GM23338 (cell line): ENCODE measurements around the gene LRRC28. TPM values are rescaled to one million over a fixed set of nuclear protein-coding genes. Genes with fewer than 3 reads are reported as not detected.

Experiments used
- ATAC-seq: fragments of 200-7000 bp; cut with Tn5 transposase; 3 replicates; pipeline ENCODE4 v1.9.1; 2020
- DNase-seq: peaks from one replicate; pipeline ENCODE4 v3.0.0-alpha.2; 2015; ENCODE audit warnings: low spot score
- H2AFZ ChIP-seq: fragments of 200-600 bp; sonication (generic); 2 replicates; pipeline ENCODE4 v1.8.0; 2016; ENCODE audit warnings: antibody characterized with exemption, mild to moderate bottlenecking, moderate library complexity
- H3F3A ChIP-seq: fragments of 200-600 bp; sonication (generic); replicated peaks from 2 replicates; pipeline ENCODE4 v1.8.0; 2017; ENCODE audit warnings: antibody characterized with exemption, mixed run types, low read depth
- H3K27ac ChIP-seq: fragments of 200-600 bp; sonication (generic); 2 replicates; pipeline ENCODE4 v1.6.1; 2016; ENCODE audit warnings: low read depth
- H3K27me3 ChIP-seq: fragments of 200-600 bp; sonication (generic); 2 replicates; pipeline ENCODE4 v1.8.0; 2016; ENCODE audit warnings: mild to moderate bottlenecking, mixed run types, moderate library complexity; ENCODE audit not compliant: insufficient read depth
- H3K36me3 ChIP-seq: fragments of 200-600 bp; sonication (generic); 2 replicates; pipeline ENCODE4 v1.8.0; 2016; ENCODE audit warnings: mild to moderate bottlenecking; ENCODE audit not compliant: insufficient read depth
- H3K4me1 ChIP-seq: fragments of 200-600 bp; sonication (generic); 2 replicates; pipeline ENCODE4 v1.8.0; 2016; ENCODE audit warnings: mild to moderate bottlenecking, moderate library complexity; ENCODE audit not compliant: insufficient read depth
- H3K4me2 ChIP-seq: fragments of 200-600 bp; sonication (generic); 2 replicates; pipeline ENCODE4 v1.7.1; 2017; ENCODE audit warnings: mixed run types
- H3K4me3 ChIP-seq: fragments of 200-600 bp; sonication (generic); 2 replicates; pipeline ENCODE4 v1.6.1; 2016; ENCODE audit warnings: mixed run types
- H3K79me2 ChIP-seq: fragments of 200-600 bp; sonication (generic); replicated peaks from 2 replicates; pipeline ENCODE4 v1.8.0; 2017; ENCODE audit warnings: mild to moderate bottlenecking; ENCODE audit not compliant: insufficient read depth
- H3K9me2 ChIP-seq: fragments of 200-600 bp; sonication (generic); 2 replicates; pipeline ENCODE4 v1.8.0; 2017; ENCODE audit not compliant: insufficient read depth
- H4K20me1 ChIP-seq: fragments of 200-600 bp; sonication (generic); replicated peaks from 2 replicates; pipeline ENCODE4 v1.8.0; 2017; ENCODE audit warnings: mild to moderate bottlenecking; ENCODE audit not compliant: insufficient read depth
- H3K27ac Mint-ChIP-seq: 2 replicates; pipeline ENCODE4 v1.8.0; 2020; ENCODE audit warnings: inconsistent platforms, mild to moderate bottlenecking, moderate library complexity, mixed read lengths
- H3K27me3 Mint-ChIP-seq: 3 replicates; pipeline ENCODE4 v1.8.0; 2022; ENCODE audit warnings: low read depth, mild to moderate bottlenecking, moderate library complexity, mixed read lengths, inconsistent platforms; ENCODE audit not compliant: insufficient read depth, poor library complexity
- H3K36me3 Mint-ChIP-seq: 3 replicates; pipeline ENCODE4 v1.8.0; 2021; ENCODE audit warnings: low read depth, mild to moderate bottlenecking, inconsistent platforms, moderate library complexity, mixed read lengths
- H3K4me1 Mint-ChIP-seq: 3 replicates; pipeline ENCODE4 v1.8.0; 2020; ENCODE audit warnings: mild to moderate bottlenecking, inconsistent platforms, mixed read lengths
- H3K4me3 Mint-ChIP-seq: 3 replicates; pipeline ENCODE4 v1.8.0; 2021; ENCODE audit warnings: moderate library complexity, mild to moderate bottlenecking, inconsistent platforms, mixed read lengths
- H3K9me3 Mint-ChIP-seq: 3 replicates; pipeline ENCODE4 v1.8.0; 2020; ENCODE audit warnings: moderate library complexity, mild to moderate bottlenecking, inconsistent platforms, mixed read lengths
- CREB1 ChIP-seq: fragments of 250-450 bp; sonication (Bioruptor Pico); IDR thresholded peaks from 2 replicates; pipeline ENCODE4 v1.5.0; 2020; ENCODE audit warnings: low read depth, mild to moderate bottlenecking, moderate library complexity
- EZH2 ChIP-seq: fragments of 200-600 bp; sonication (generic); IDR thresholded peaks from one replicate; pipeline ENCODE4 v1.8.0; 2017; ENCODE audit warnings: antibody characterized with exemption, mild to moderate bottlenecking, low read depth; ENCODE audit not compliant: unreplicated experiment
- EZH2phosphoT487 ChIP-seq: fragments of 200-600 bp; sonication (generic); IDR thresholded peaks from one replicate; pipeline ENCODE4 v1.8.1; 2018; ENCODE audit warnings: antibody characterized with exemption; ENCODE audit not compliant: unreplicated experiment
- NANOG ChIP-seq: IDR thresholded peaks from 2 replicates; pipeline ENCODE4 v1.6.1; 2016; ENCODE audit warnings: antibody characterized with exemption, borderline replicate concordance
- ZNF331 ChIP-seq: fragments of 250-450 bp; sonication (Bioruptor Pico); IDR thresholded peaks from 2 replicates; pipeline ENCODE4 v1.5.0; 2020; ENCODE audit warnings: low read depth, mild to moderate bottlenecking, moderate library complexity
- polyA plus RNA-seq: library from polyadenylated mRNA; unstranded; fragments of >200 nt; fragmentation: Nextera tagmentation; extraction: Ambion mirVana; gene quantifications from 2 replicates; pipeline ENCODE4 v1.2.1, GENCODE V29; 2016
- total RNA-seq: library from RNA; depleted of rRNA; stranded (reverse); fragments of >200 nt; shearing (Covaris generic); gene quantifications from 2 replicates; pipeline ENCODE4 v1.2.3, GENCODE V29; 2014
- TF ChIP-seq, protein P1 (sequence below), 2 experiments: fragments of 200-600 bp in 1 of 2; sonication (generic) in 1 of 2; conservative IDR thresholded peaks; 2 replicates each; pipeline versions ENCODE4 v1.5.1 to v1.6.1; 2016 to 2017; ENCODE audit warnings: antibody characterized with exemption in 2 of 2, low read depth in 2 of 2, mild to moderate bottlenecking in 2 of 2, moderate library complexity in 1 of 2
- TF ChIP-seq, protein P2 (sequence below): IDR thresholded peaks from 2 replicates; pipeline ENCODE4 v1.6.1; 2016; ENCODE audit warnings: antibody characterized with exemption
- TF ChIP-seq, protein P3 (sequence below): IDR thresholded peaks from one replicate; pipeline ENCODE4 v1.6.1; 2018; ENCODE audit warnings: antibody characterized with exemption; ENCODE audit not compliant: unreplicated experiment

The LRRC28 gene
- total and polyA plus RNA-seq, 2 experiments from 2014 or later: 12.9 to 28.4 TPM

DNA sequence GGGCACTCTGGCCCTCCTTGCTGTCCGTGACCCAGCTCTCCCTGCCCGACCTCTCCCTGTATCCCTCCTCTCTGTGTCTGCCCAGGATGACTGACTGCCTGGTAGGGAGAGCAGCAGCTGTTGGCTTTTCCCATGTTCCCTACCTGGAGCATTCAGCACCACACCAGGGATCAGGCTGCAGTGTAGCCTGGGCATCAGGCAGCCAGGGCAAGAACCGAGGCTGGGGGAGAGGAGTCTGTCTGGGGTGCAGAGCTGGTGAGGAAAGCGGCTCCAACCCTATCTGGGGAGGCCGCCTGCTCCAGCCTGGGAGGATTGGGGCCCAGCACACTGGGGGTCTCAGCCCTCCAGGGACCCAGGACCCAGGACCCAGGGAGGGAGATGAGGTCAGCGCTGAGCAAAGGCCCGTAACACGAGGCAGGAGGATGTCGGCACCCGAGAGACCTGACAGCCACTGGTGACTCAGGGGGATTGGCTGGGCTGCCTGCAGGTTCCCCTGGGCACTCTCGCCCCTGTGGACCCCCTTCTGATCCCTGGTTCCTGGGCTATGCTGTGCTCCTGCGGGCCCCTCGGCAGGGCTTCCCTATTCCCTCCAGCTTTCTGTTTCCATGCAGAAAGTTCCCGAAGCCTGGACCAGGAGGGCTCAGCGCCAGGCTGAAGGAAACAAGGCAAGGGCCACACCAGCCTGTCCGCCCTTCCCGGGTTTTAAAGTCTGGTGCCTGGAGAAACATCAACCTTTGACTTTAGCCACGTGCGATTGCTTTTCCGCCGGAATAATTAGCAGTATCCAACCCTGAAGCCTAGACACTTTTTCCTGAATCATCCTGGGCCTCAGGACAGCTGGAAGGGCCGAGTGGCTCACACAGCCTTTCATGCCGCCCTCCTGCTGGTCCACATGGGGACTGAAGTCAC, 186.3 kb downstream of the LRRC28 start (continued):
- TF ChIP-seq EZH2phosphoT487 (no peak), CREB1 (CRISPR knock-in tag) (no peak), NANOG (no peak), EZH2 (no peak), ZNF331 (CRISPR knock-in tag) (no peak)
- TF ChIP-seq, protein P1, sequence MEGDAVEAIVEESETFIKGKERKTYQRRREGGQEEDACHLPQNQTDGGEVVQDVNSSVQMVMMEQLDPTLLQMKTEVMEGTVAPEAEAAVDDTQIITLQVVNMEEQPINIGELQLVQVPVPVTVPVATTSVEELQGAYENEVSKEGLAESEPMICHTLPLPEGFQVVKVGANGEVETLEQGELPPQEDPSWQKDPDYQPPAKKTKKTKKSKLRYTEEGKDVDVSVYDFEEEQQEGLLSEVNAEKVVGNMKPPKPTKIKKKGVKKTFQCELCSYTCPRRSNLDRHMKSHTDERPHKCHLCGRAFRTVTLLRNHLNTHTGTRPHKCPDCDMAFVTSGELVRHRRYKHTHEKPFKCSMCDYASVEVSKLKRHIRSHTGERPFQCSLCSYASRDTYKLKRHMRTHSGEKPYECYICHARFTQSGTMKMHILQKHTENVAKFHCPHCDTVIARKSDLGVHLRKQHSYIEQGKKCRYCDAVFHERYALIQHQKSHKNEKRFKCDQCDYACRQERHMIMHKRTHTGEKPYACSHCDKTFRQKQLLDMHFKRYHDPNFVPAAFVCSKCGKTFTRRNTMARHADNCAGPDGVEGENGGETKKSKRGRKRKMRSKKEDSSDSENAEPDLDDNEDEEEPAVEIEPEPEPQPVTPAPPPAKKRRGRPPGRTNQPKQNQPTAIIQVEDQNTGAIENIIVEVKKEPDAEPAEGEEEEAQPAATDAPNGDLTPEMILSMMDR (conservative IDR thresholded peaks at IDR 0.05; ENCODE audit: low read depth in 2 of 2): no peak

DNA sequence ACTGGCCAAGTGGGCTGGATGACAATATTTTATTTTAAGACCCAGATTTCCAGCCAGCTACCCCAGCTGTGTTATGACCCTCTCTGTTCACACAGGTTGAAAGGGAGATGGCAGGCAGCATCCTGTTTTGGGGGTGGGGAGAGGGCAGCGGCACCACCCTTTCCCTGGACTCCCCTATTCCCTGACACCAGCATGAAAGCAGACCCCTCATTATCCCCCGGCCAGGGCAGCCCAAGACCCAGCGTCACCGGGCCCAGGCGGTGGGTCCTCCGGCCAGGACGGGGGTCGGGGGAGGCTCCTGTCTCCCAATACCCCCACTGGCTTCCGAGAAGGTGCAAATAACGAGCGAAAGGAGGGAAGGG, 186.9 kb downstream of the LRRC28 start:
- Histone ChIP-seq H3K36me3 (no peaks in the 10 kb centered on the region), H3K4me1 (0 out of 2 replicates have a peak, but pooled peaks cover 10% of the 10 kb centered on the region), H3K4me2 (peak overlapping the region; percentile 49; the same call in 1 of the 2 replicates), H3K4me3 (no peak overlapping the region), H4K20me1 (no peaks in the 10 kb centered on the region), H3K79me2 (no peaks in the 10 kb centered on the region), H3K27ac (no peak overlapping the region), H3F3A (no peaks in the 10 kb centered on the region), H3K9me2 (no peaks in the 10 kb centered on the region), H3K27me3 (no peaks in the 10 kb centered on the region), H2AFZ (peak overlapping the region; percentile 69)
- TF ChIP-seq ZNF331 (CRISPR knock-in tag): no peak
- TF ChIP-seq NANOG: no peak
- Mint-ChIP-seq H3K27me3 (peaks cover 18% of the 10 kb centered on the region), H3K36me3 (no peaks in the 10 kb centered on the region; the same call in 2 of the 3 replicates), H3K4me3 (no peak overlapping the region), H3K9me3 (no peaks in the 10 kb centered on the region), H3K27ac (no peak overlapping the region), H3K4me1 (peaks cover 28% of the 10 kb centered on the region)
- no peak; the same call in 2 of the 3 replicates for ATAC-seq
- no peak for DNase-seq

DNA sequence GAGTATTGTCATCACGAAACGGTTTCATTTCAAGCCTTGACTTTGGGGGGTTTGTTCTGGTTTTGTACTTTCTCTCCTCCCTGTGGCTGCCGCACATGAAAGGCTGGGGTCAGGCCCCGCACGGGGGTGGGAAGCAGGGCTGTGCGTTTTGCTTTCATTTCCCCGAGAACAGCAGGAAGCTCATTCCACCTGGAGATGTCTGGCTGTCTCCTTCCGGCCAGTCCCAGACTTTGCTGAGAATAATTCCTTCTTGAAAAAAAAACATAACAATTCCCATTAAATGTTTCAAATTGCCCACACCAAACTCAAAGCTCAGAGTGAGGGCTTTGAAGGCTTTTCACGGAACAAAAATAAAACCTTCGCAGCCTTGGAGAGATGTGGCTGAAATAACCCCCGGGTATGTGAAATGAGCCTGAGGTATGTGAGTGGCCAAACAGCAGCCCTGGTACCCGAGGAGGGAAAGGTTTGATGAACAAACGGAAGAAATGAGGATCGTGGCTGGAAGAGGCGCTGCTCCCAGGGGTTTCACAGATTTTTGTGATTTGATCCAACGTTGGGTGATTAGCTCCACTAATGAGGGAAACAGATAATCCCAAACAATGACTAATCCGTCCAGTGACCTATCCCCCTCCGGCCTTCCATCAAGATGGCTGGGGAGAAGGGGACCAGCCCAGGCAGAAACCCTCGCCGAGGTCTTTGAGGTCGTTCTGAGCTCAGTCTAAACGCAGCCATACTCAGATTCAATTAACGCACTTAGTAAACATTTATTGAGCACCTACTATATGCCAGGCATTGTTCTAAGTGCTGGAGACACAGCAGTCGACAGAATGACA, 187.6 kb downstream of the LRRC28 start:
- peaks cover 24% of the 10 kb centered on the region for H3K4me1 Mint-ChIP-seq
- Histone ChIP-seq H3K36me3 (no peaks in the 10 kb centered on the region), H3K79me2 (no peaks in the 10 kb centered on the region), H3K27me3 (no peaks in the 10 kb centered on the region), H3K27ac (no peak overlapping the region), H3K9me2 (no peaks in the 10 kb centered on the region), H3K4me2 (peak overlapping the region; percentile 49), H4K20me1 (no peaks in the 10 kb centered on the region), H3F3A (no peaks in the 10 kb centered on the region), H2AFZ (peak overlapping the region; percentile 69; the same call in 1 of the 2 replicates), H3K4me3 (no peak overlapping the region), H3K4me1 (0 out of 2 replicates have a peak, but pooled peaks cover 10% of the 10 kb centered on the region)
- no peaks in the 10 kb centered on the region; the same call in 2 of the 3 replicates for H3K36me3 Mint-ChIP-seq
- H3K9me3 Mint-ChIP-seq: no peaks in the 10 kb centered on the region
- no peak overlapping the region; the same call in 1 of the 2 replicates for H3K27ac Mint-ChIP-seq
- peaks cover 15% of the 10 kb centered on the region for H3K27me3 Mint-ChIP-seq
- peak; percentile 37 for ATAC-seq
- no peak overlapping the region for H3K4me3 Mint-ChIP-seq
- DNase-seq: peak; percentile 25
- TF ChIP-seq, protein P2, sequence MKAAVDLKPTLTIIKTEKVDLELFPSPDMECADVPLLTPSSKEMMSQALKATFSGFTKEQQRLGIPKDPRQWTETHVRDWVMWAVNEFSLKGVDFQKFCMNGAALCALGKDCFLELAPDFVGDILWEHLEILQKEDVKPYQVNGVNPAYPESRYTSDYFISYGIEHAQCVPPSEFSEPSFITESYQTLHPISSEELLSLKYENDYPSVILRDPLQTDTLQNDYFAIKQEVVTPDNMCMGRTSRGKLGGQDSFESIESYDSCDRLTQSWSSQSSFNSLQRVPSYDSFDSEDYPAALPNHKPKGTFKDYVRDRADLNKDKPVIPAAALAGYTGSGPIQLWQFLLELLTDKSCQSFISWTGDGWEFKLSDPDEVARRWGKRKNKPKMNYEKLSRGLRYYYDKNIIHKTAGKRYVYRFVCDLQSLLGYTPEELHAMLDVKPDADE: no peak
- TF ChIP-seq NANOG (no peak), CREB1 (CRISPR knock-in tag) (no peak)
- TF ChIP-seq, protein P3, sequence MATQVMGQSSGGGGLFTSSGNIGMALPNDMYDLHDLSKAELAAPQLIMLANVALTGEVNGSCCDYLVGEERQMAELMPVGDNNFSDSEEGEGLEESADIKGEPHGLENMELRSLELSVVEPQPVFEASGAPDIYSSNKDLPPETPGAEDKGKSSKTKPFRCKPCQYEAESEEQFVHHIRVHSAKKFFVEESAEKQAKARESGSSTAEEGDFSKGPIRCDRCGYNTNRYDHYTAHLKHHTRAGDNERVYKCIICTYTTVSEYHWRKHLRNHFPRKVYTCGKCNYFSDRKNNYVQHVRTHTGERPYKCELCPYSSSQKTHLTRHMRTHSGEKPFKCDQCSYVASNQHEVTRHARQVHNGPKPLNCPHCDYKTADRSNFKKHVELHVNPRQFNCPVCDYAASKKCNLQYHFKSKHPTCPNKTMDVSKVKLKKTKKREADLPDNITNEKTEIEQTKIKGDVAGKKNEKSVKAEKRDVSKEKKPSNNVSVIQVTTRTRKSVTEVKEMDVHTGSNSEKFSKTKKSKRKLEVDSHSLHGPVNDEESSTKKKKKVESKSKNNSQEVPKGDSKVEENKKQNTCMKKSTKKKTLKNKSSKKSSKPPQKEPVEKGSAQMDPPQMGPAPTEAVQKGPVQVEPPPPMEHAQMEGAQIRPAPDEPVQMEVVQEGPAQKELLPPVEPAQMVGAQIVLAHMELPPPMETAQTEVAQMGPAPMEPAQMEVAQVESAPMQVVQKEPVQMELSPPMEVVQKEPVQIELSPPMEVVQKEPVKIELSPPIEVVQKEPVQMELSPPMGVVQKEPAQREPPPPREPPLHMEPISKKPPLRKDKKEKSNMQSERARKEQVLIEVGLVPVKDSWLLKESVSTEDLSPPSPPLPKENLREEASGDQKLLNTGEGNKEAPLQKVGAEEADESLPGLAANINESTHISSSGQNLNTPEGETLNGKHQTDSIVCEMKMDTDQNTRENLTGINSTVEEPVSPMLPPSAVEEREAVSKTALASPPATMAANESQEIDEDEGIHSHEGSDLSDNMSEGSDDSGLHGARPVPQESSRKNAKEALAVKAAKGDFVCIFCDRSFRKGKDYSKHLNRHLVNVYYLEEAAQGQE: no peak
